MM.1S (cell line): Measurements from ENCODE around the gene LIMCH1.

Experiments
- EZH2 ChIP-seq: fragments of 300-600 bp; sonication (generic); optimal IDR thresholded peaks from 2 replicates; pipeline ENCODE3; 2017; ENCODE audit warnings: low read depth, mild to moderate bottlenecking, antibody characterized with exemption, low read length, mixed read lengths
- TF ChIP-seq, protein P1 (sequence below): fragments of 300-600 bp; sonication (generic); IDR thresholded peaks from 2 replicates; pipeline ENCODE4 v1.5.1; 2016; ENCODE audit warnings: antibody characterized with exemption, low read length, mixed read lengths

DNA sequence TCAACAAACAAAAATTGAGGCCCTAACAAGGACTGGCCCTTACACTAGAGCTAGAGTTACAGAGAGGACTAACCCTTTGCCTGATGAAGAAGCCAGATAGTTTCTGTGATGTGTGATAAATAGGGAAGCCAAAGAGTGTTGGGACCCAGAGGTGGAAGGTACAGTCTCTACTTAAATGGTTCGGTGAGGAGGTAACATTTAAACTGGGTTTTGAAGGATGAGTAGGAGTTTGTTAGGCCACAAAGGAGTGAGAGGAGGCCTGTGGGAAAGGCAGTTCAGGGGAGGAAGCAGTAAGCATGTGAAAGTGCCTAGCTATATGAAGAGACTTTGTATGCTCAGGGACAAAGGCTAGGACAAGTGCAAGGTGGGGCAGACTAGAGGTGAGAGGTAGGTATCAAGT lies 23.8 kb upstream of the LIMCH1 start:
- TF ChIP-seq, protein P1, sequence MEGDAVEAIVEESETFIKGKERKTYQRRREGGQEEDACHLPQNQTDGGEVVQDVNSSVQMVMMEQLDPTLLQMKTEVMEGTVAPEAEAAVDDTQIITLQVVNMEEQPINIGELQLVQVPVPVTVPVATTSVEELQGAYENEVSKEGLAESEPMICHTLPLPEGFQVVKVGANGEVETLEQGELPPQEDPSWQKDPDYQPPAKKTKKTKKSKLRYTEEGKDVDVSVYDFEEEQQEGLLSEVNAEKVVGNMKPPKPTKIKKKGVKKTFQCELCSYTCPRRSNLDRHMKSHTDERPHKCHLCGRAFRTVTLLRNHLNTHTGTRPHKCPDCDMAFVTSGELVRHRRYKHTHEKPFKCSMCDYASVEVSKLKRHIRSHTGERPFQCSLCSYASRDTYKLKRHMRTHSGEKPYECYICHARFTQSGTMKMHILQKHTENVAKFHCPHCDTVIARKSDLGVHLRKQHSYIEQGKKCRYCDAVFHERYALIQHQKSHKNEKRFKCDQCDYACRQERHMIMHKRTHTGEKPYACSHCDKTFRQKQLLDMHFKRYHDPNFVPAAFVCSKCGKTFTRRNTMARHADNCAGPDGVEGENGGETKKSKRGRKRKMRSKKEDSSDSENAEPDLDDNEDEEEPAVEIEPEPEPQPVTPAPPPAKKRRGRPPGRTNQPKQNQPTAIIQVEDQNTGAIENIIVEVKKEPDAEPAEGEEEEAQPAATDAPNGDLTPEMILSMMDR = no peak
- TF ChIP-seq EZH2 = no peak
